Stimulated activated CD8-positive, alpha-beta memory T cell treated with anti-CD3 and anti-CD28 coated beads, Interleukin-7, amount 100 ng/mL, for 4 hours (primary cell): ENCODE data around the gene CHSY1.
A peak's percentile ranks its signal among the peaks of the same experiment; 100 is the strongest.

Experiments used
- DNase-seq, 2 donors: peaks; one replicate each; pipeline ENCODE4 v3.0.0-alpha.2; 2020; ENCODE audit warnings: low read depth in 2 of 2

The CHSY1 gene

GRCh38 chr15:101170568-101171350 is 81.1 kb downstream of the CHSY1 start:
- no peak for DNase-seq

- no peak for DNase-seq
Observed at GRCh38 chr15:101169495-101170071, 82.3 kb downstream of the CHSY1 start.

DNA sequence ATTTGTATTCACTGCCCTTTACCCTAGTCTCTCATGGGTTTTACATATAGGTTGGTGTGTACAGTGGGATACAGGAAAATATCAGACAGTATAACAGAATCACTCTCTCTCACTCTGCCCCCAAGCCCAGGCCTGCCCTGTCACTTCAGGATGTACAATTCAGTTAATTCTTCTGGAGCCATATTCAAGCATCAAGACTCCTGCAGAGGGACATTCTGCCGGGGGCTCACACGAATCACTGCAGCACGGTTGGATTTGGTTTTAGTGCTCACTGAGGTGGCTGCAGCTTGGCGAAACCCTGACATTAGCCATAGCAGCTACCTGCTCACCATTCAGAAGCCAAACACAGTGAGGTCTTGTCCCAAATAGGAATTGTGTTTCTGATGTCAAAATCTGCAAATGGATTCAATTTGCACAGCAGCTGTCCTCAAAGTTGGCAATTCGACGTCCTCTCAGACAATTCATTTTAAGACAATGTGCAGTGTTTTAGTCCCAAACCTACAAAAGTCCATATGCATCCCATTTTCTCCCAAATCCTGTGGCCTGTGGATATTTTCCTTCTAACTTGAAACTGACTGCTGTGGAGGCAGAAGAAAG is 82.9 kb downstream of the CHSY1 start:
- no peak for DNase-seq

GRCh38 chr15:101168463-101168824 is 83.4 kb downstream of the CHSY1 start:
- no peak for DNase-seq

DNA sequence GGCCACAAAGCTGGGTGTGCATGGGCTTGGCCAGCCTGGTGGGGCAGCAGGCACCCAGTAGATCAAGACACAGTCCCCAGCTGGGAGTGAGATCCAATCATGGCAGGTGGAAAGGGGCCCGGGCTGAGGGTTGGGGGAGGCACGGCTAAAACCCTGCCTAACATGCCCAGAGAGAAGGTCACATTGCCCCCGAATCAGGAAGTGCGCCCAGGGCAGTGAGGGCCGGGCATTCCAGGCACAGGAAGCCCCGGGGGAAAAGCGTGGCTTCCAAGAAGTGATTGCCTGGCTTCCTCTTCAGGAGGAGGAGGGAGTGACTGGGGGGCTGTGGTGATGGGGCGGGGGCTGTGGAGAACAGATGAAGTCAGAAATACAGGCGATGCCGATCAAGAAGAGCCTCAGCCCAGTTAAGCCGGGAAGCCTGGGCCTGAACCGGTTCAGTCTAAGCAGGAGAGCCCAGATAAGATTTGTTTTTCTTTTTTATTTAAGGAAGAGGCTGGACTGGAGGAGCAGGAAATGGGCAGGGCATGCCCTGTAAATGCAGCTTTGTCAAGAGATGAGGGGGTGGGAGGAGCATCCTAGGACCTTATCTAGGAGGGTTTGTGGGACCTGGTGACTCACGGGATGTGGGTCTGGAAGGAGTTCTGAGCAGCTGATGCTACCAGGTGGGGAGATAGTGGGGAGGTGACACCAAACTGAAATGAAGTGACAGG is 83.9 kb downstream of the CHSY1 start:
- peak; percentile 47 to 62 for DNase-seq

DNA sequence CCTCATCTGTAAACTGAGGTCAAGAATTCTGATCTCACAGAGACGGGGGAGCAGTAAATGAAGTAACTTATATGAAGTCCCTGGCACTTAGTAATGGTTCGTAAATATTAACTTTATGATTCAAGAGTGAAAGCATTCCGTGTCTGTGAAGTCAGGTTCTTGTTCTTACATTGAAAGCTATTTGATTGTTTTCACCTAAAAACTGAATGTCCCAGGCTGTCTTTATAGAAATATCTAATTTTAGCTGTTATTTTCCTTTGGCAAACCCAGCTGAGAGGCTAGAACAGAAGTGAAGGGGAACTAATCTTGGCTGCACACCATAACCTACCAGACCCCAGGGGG is 84.5 kb downstream of the CHSY1 start:
- no peak for DNase-seq

- DNase-seq, result no peak
Observed at GRCh38 chr15:101165905-101166471, 85.9 kb downstream of the CHSY1 start.

GRCh38 chr15:101162701-101163483 is 89.0 kb downstream of the CHSY1 start:
- no peak for DNase-seq

DNA sequence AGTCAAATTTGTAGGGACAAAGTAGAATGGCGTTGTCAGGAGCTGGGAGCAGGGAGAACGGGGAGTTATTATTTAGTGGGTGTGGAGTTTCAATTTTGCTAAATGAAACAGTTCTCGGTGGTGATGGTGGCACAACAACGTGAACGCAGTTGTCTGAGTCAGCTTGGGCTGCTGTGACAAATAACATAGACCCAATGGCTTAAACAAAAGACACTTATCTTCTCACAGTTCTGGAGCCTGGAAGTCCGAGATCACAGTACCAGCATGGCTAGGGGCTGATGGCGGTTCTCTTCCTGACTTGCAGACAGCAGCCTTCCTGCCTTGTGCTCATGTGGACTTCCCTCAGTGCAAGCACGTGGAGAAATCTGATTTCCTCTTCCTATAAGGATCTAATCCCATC is 90.2 kb downstream of the CHSY1 start:
- no peak for DNase-seq

GRCh38 chr15:101159936-101160815 is 91.7 kb downstream of the CHSY1 start:
- DNase-seq, result no peak

DNA sequence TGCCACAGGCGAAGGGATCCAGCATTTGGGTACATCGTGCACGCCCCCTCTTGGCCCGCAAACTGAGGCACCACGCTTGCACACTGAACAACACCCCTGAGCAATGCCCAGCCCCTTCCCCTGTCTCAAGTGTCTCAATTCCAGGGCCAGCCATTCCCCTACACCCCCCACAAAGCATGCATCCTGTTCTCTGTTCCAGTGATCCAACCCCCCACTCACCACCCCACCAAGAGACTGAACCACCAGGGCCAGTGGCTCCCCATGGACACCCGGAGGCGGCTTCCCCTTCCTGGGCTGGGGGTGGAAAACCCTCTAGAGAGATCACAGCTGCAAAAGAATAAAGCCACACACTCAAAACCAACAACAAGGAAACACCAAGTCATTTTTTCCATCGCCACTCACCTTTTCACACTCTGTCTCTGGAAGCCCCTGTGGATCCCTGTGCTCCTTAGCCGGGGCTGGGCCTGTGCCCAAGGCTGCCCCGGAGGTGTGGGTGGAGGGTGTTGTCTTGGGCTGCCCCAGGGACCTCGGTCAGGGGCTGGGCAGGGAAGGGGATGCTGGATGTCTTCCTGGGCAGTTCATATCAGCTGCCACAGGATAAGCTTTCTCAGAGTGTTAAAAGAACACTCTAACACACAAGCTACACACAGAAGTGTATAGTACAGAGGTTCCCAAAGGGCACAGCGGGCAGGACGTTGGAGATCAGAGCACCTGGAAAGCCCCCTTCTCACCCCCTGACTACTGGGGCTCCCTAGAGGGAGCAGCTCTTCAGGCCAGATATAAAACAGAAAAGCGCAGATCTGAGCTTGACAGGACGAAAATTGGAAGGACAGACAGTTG is 92.5 kb downstream of the CHSY1 start:
- no peak for DNase-seq

GRCh38 chr15:101158166-101159095 is 93.4 kb downstream of the CHSY1 start:
- no peak for DNase-seq

DNA sequence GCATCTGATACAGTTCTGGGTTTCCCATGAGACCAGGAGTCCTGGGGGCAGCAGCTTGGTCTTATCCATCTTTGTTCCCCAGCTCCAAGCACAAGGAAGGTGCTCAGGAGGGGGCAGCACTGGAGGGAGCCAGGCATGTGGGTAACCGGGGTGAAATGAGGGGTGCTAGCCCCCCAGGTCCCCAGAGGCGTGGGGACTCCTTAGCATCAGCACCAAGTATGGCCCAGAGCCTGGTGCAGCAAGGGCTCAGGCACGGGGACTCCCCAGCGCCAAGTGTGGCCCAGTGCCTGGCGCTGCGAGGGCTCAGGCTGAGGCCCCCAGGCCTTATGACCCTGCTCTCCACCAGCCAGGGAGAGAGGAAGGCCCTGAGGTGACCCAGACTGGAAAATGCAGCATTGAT is 94.1 kb downstream of the CHSY1 start:
- DNase-seq, result no peak

- DNase-seq, result no peak
Observed at GRCh38 chr15:101156509-101157159, 95.2 kb downstream of the CHSY1 start.

- DNase-seq, result no peak
Observed at GRCh38 chr15:101156061-101156460, 95.8 kb downstream of the CHSY1 start.

- no peak for DNase-seq
Observed at GRCh38 chr15:101153801-101154656, 97.8 kb downstream of the CHSY1 start.

- no peak for DNase-seq
Observed at GRCh38 chr15:101152914-101153313, 98.9 kb downstream of the CHSY1 start.
